K562 (cell line): ENCODE results near the gene BRAF. TPM values are rescaled to one million over a fixed set of nuclear protein-coding genes. Genes with fewer than 3 reads are reported as not detected.

Source experiments
- ATAC-seq: fragments of 200-7000 bp; cut with Tn5 transposase; 3 replicates; pipeline ENCODE4 v1.9.1; 2020; ENCODE audit warnings: moderate library complexity
- BruUV-seq: library from RNA; stranded (reverse); fragments of 400-500 nt; replicated peaks from 2 replicates; lab custom pipeline; 2021; lab: Mats Ljungman, UMichigan
- CTCF ChIA-PET: fragments of 300-600 bp; formaldehyde crosslinking; extraction: SDS; loops from one replicate; lab custom pipeline; 2021; ENCODE audit warnings: low intra/inter-chr PET ratio; lab: Yijun Ruan, JAX
- POLR2A ChIA-PET: fragments of 300-600, 350-650 bp; sonication (Branson Sonifier 250); formaldehyde crosslinking; extraction: SDS; loops from one replicate; lab custom pipeline; 2021; ENCODE audit warnings: antibody characterized with exemption, inconsistent platforms; lab: Yijun Ruan, JAX
- DNase-seq, 4 experiments: peaks; one replicate each; pipeline versions ENCODE4 v3.0.0 to v3.0.0-alpha.2; 2011 to 2018; ENCODE audit warnings: low spot score in 3 of 4, mixed read lengths in 3 of 4; ENCODE audit errors: extremely low read depth in 1 of 4
- FAIRE-seq: peaks from 2 replicates; lab custom pipeline; 2011; peaks lifted over from hg19 to GRCh38; lab: Jason Lieb, UNC
- H2AFZ ChIP-seq: 2 replicates; pipeline ENCODE4 v1.6.0; 2011; ENCODE audit warnings: low read depth, low read length, control low read depth, inconsistent platforms
- H3K27ac ChIP-seq: fragments of 200-600 bp; 3 replicates; pipeline ENCODE4 v1.8.0; 2011; ENCODE audit warnings: low read depth, mild to moderate bottlenecking, control low read depth, inconsistent platforms, low read length, moderate library complexity, mixed read lengths; ENCODE audit errors: extremely low read depth
- H3K27me3 ChIP-seq, 2 experiments: fragments of 300-600 bp in 1 of 2; 2 replicates in 1 of 2; 3 replicates in 1 of 2; pipeline versions ENCODE4 v1.6.0 to v1.8.0; 2011; ENCODE audit warnings: inconsistent platforms in 2 of 2, low read length in 2 of 2, mild to moderate bottlenecking in 1 of 2, mixed read lengths in 1 of 2, moderate library complexity in 1 of 2; ENCODE audit not compliant: control insufficient read depth in 2 of 2, insufficient read depth in 2 of 2
- H3K36me3 ChIP-seq: fragments of 300-600 bp; 3 replicates; pipeline ENCODE4 v1.8.0; 2011; ENCODE audit warnings: mild to moderate bottlenecking, low read length, inconsistent platforms; ENCODE audit not compliant: control insufficient read depth, insufficient read depth
- H3K4me1 ChIP-seq, 2 experiments: fragments of 200-600 bp in 1 of 2; replicated peaks in 1 of 2; 2 replicates in 1 of 2; 3 replicates in 1 of 2; pipeline versions ENCODE4 v1.5.1 to v1.8.0; 2011; ENCODE audit warnings: inconsistent platforms in 2 of 2, low read length in 2 of 2, mild to moderate bottlenecking in 1 of 2, mixed read lengths in 1 of 2, moderate library complexity in 1 of 2; ENCODE audit not compliant: control insufficient read depth in 2 of 2, insufficient read depth in 2 of 2
- H3K4me2 ChIP-seq: 2 replicates; pipeline ENCODE4 v1.6.1; 2011; ENCODE audit warnings: low read length, control low read depth, inconsistent platforms, mixed read lengths; ENCODE audit not compliant: insufficient read depth
- H3K4me3 ChIP-seq: fragments of 200-600 bp; sonication (generic), shearing (Covaris generic); 2 replicates; pipeline ENCODE4 v1.5.1; 2016; ENCODE audit warnings: control low read depth, inconsistent platforms
- H3K79me2 ChIP-seq: fragments of 200-600 bp; 3 replicates; pipeline ENCODE4 v1.8.0; 2011; ENCODE audit warnings: low read length, inconsistent platforms; ENCODE audit not compliant: control insufficient read depth, insufficient read depth
- H3K9ac ChIP-seq, 2 experiments: 2 replicates each; pipeline versions ENCODE4 v1.6.0 to v1.6.1; 2011; ENCODE audit warnings: low read depth in 2 of 2, low read length in 2 of 2, control low read depth in 1 of 2, inconsistent platforms in 1 of 2, mild to moderate bottlenecking in 1 of 2, mixed read lengths in 1 of 2; ENCODE audit not compliant: insufficient read depth in 1 of 2
- H3K9me1 ChIP-seq: one replicate; pipeline ENCODE4 v1.6.0; 2011; ENCODE audit warnings: inconsistent platforms, mild to moderate bottlenecking, low read length, moderate library complexity; ENCODE audit not compliant: control insufficient read depth, insufficient read depth
- H3K9me3 ChIP-seq: replicated peaks from 2 replicates; pipeline ENCODE4 v1.5.1; 2011; ENCODE audit warnings: low read depth, low read length, inconsistent platforms; ENCODE audit not compliant: control insufficient read depth, insufficient read depth
- H4K20me1 ChIP-seq: replicated peaks from 2 replicates; pipeline ENCODE4 v1.6.1; 2011; ENCODE audit warnings: low read length, inconsistent platforms, mixed read lengths; ENCODE audit not compliant: control insufficient read depth, insufficient read depth
- WGBS: fragments of 100-300 bp; shearing (Covaris generic); methylation state at CpG from one replicate; pipeline ENCODE4 v1.1.6; 2016; ENCODE audit warnings: low coverage, mixed read lengths; ENCODE audit not compliant: insufficient coverage; ENCODE audit errors: missing lambda C conversion rate; 5-methylcytosine and 5-hydroxymethylcytosine counted together
- in situ Hi-C: fragments of 300-500 bp; cut with MboI; formaldehyde crosslinking; loops from 4 replicates; pipeline ENCODE4 v1.15.0; 2018; ENCODE audit warnings: inconsistent platforms, mixed read lengths
- intact Hi-C: fragments of 100-400 bp; cut with micrococcal nuclease; formaldehyde crosslinking; loops from 2 replicates; pipeline ENCODE4 v1.14.2; 2022
- polyA plus RNA-seq, 8 experiments: library from polyadenylated mRNA; depleted of rRNA in 4 of 8; stranded (reverse) in 5 of 8; unstranded in 3 of 8; fragments of >200 nt; fragmentation: Nextera tagmentation in 2 of 8; fragmentation: Illumina TruSeq in 1 of 8; extraction: Ambion mirVana in 2 of 8; extraction: Trizol in 1 of 8; gene quantifications; 2 replicates each; pipeline versions ENCODE4 v1.2.1 to v1.2.3, GENCODE V29; 2011 to 2014; ENCODE audit warnings: inconsistent platforms in 1 of 8, missing spikeins in 1 of 8
- total RNA-seq, 7 experiments: library from RNA; depleted of rRNA in 6 of 7; stranded (reverse); fragments of >200 nt in 6 of 7; fragmentation: Illumina TruSeq in 2 of 7; extraction: Trizol in 2 of 7; gene quantifications; 2 replicates each; pipeline versions ENCODE4 v1.2.1 to v1.2.3, GENCODE V29; 2011 to 2021; ENCODE audit warnings: low replicate concordance in 1 of 7
- TF ChIP-seq, protein P1 (sequence below), 2 experiments: IDR thresholded peaks in 1 of 2; conservative IDR thresholded peaks in 1 of 2; 2 replicates each; pipeline ENCODE4 v1.6.1; 2016; ENCODE audit warnings: low read depth in 2 of 2, mild to moderate bottlenecking in 1 of 2, missing compliant biosample characterization in 1 of 2, missing genetic modification characterization in 1 of 2, moderate library complexity in 1 of 2
- TF ChIP-seq, protein P2 (sequence below): fragments of 200-600 bp; sonication (generic); IDR thresholded peaks from one replicate; pipeline ENCODE4 v1.6.1; 2012; ENCODE audit warnings: mild to moderate bottlenecking, low read depth, low read length, inconsistent platforms

Gene BRAF
- total and polyA plus RNA-seq, 9 of the 15 experiments (the other 6 are each of a cell fraction or from before 2014, with no cell fraction given): 3.6 to 38.3 (median 21.9) TPM

DNA sequence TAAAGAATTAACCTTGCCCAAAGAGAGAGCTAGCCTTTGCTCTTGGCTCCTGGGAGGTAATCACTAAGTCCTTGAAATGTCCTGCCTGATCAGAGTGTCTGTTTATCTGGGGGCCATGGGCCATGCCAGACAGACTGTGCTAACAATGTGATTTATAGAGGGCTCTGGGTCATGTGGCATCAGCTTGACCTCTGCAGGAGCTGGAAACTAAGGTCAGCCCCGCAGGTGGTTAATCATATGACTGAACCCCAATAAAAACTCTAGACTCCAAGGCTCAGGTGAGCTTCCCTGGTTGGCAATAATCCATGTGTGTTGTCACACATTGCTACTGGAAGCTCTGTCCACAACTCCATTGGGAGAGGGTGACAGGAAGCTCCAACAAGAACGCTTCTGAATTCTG, 180.7 kb downstream of the BRAF start:
- FAIRE-seq (no peak), ATAC-seq (peak; percentile 25; the same call in 1 of the 3 replicates), DNase-seq (no peak)
- ChIA-PET CTCF (no interaction called here), POLR2A (interaction anchor here (0.7 to 1.1 kb wide), 4 partner anchors 8 to 861 kb away, joined by 3 to 4 read pairs (median 3); no protein-coding TSS in a partner anchor)
- TF ChIP-seq, protein P1, sequence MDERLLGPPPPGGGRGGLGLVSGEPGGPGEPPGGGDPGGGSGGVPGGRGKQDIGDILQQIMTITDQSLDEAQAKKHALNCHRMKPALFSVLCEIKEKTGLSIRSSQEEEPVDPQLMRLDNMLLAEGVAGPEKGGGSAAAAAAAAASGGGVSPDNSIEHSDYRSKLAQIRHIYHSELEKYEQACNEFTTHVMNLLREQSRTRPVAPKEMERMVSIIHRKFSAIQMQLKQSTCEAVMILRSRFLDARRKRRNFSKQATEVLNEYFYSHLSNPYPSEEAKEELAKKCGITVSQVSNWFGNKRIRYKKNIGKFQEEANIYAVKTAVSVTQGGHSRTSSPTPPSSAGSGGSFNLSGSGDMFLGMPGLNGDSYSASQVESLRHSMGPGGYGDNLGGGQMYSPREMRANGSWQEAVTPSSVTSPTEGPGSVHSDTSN (CRISPR knock-in tag; IDR thresholded peaks at IDR 0.05; ENCODE audit: low read depth): no peak
- TF ChIP-seq, protein P1 (tag; conservative IDR thresholded peaks at IDR 0.05; ENCODE audit: low read depth): 0 out of 2 replicates have a peak, but pooled peaks have one; percentile 17
- TF ChIP-seq, protein P2, sequence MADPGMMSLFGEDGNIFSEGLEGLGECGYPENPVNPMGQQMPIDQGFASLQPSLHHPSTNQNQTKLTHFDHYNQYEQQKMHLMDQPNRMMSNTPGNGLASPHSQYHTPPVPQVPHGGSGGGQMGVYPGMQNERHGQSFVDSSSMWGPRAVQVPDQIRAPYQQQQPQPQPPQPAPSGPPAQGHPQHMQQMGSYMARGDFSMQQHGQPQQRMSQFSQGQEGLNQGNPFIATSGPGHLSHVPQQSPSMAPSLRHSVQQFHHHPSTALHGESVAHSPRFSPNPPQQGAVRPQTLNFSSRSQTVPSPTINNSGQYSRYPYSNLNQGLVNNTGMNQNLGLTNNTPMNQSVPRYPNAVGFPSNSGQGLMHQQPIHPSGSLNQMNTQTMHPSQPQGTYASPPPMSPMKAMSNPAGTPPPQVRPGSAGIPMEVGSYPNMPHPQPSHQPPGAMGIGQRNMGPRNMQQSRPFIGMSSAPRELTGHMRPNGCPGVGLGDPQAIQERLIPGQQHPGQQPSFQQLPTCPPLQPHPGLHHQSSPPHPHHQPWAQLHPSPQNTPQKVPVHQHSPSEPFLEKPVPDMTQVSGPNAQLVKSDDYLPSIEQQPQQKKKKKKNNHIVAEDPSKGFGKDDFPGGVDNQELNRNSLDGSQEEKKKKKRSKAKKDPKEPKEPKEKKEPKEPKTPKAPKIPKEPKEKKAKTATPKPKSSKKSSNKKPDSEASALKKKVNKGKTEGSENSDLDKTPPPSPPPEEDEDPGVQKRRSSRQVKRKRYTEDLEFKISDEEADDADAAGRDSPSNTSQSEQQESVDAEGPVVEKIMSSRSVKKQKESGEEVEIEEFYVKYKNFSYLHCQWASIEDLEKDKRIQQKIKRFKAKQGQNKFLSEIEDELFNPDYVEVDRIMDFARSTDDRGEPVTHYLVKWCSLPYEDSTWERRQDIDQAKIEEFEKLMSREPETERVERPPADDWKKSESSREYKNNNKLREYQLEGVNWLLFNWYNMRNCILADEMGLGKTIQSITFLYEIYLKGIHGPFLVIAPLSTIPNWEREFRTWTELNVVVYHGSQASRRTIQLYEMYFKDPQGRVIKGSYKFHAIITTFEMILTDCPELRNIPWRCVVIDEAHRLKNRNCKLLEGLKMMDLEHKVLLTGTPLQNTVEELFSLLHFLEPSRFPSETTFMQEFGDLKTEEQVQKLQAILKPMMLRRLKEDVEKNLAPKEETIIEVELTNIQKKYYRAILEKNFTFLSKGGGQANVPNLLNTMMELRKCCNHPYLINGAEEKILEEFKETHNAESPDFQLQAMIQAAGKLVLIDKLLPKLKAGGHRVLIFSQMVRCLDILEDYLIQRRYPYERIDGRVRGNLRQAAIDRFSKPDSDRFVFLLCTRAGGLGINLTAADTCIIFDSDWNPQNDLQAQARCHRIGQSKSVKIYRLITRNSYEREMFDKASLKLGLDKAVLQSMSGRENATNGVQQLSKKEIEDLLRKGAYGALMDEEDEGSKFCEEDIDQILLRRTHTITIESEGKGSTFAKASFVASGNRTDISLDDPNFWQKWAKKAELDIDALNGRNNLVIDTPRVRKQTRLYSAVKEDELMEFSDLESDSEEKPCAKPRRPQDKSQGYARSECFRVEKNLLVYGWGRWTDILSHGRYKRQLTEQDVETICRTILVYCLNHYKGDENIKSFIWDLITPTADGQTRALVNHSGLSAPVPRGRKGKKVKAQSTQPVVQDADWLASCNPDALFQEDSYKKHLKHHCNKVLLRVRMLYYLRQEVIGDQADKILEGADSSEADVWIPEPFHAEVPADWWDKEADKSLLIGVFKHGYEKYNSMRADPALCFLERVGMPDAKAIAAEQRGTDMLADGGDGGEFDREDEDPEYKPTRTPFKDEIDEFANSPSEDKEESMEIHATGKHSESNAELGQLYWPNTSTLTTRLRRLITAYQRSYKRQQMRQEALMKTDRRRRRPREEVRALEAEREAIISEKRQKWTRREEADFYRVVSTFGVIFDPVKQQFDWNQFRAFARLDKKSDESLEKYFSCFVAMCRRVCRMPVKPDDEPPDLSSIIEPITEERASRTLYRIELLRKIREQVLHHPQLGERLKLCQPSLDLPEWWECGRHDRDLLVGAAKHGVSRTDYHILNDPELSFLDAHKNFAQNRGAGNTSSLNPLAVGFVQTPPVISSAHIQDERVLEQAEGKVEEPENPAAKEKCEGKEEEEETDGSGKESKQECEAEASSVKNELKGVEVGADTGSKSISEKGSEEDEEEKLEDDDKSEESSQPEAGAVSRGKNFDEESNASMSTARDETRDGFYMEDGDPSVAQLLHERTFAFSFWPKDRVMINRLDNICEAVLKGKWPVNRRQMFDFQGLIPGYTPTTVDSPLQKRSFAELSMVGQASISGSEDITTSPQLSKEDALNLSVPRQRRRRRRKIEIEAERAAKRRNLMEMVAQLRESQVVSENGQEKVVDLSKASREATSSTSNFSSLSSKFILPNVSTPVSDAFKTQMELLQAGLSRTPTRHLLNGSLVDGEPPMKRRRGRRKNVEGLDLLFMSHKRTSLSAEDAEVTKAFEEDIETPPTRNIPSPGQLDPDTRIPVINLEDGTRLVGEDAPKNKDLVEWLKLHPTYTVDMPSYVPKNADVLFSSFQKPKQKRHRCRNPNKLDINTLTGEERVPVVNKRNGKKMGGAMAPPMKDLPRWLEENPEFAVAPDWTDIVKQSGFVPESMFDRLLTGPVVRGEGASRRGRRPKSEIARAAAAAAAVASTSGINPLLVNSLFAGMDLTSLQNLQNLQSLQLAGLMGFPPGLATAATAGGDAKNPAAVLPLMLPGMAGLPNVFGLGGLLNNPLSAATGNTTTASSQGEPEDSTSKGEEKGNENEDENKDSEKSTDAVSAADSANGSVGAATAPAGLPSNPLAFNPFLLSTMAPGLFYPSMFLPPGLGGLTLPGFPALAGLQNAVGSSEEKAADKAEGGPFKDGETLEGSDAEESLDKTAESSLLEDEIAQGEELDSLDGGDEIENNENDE: no peak
- no peak overlapping the region for H3K4me2 ChIP-seq
- no peak overlapping the region for H3K9ac ChIP-seq
- in situ Hi-C loops (no loop called here), intact Hi-C loops (no loop called here)
- H4K20me1 ChIP-seq: no peaks in the 10 kb centered on the region
- H3K9me3 ChIP-seq: no peaks in the 10 kb centered on the region
- BruUV-seq: no TSS peak
- H3K4me3 ChIP-seq: no peak overlapping the region
- no peak overlapping the region for H2AFZ ChIP-seq
- H3K9me1 ChIP-seq: no peaks in the 10 kb centered on the region
- H3K79me2 ChIP-seq: no peaks in the 10 kb centered on the region
- no peaks in the 10 kb centered on the region for H3K27me3 ChIP-seq
- 82% methylated on average over 2 of the region's 2 CpGs for WGBS
- H3K4me1 ChIP-seq: no peaks in the 10 kb centered on the region
- H3K36me3 ChIP-seq: peaks cover 26% of the 10 kb centered on the region
- H3K27ac ChIP-seq: no peak overlapping the region
